ENCODE data around the gene OR51B4. TPM values are rescaled to one million over a fixed set of nuclear protein-coding genes. Genes with fewer than 3 reads are reported as not detected.

The OR51B4 gene
- total and polyA plus RNA-seq, 2 experiments from 2014 or later = not detected

DNA sequence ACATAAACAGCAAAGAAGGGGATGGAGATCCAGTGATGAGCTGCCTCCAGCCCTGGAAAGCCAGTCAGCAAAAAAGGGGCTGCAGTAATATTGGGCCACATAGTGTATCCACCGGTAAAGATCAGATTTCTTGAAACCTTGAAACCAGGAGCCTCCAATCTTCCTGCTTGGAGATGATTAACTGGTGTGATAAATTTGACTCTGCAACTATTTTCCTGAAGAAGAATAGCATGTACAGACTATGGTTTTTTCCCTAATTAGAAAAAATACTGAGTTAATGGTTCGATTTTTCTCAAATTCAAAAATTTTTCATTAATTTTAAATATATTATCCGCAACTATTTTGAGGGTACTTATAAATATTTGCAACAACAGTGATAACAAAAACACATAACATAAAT is 22.5 kb upstream of the OR51B4 start, which contains the start of gene OR51B2:
OR51B2 (minus strand) TSS at position 101 of the 400 bp plus-strand sequence; CDS start at position 101, 0 bp downstream.
- Histone ChIP-seq H3F3A (replicated peaks; ENCODE audit: low read depth) (no peaks in the 10 kb centered on the region), H3K27me3 (ENCODE audit: insufficient read depth) (no peaks in the 10 kb centered on the region), H3K79me2 (replicated peaks; ENCODE audit: insufficient read depth) (no peaks in the 10 kb centered on the region), H3K4me1 (ENCODE audit: insufficient read depth) (no peaks in the 10 kb centered on the region), H3K27ac (ENCODE audit: low read depth) (no peak within 1 kb of the TSS), H3K9me2 (ENCODE audit: insufficient read depth) (no peaks in the 10 kb centered on the region), H2AFZ (peak within 1 kb of the TSS; percentile 6), H3K36me3 (ENCODE audit: insufficient read depth) (no peaks in the 10 kb centered on the region), H4K20me1 (replicated peaks; ENCODE audit: insufficient read depth) (no peaks in the 10 kb centered on the region), H3K4me3 (no peak within 1 kb of the TSS), H3K4me2 (no peak within 1 kb of the TSS)
- no peak for ATAC-seq
- Mint-ChIP-seq H3K9me3 (no peaks in the 10 kb centered on the region), H3K4me1 (no peaks in the 10 kb centered on the region), H3K27ac (no peak within 1 kb of the TSS), H3K27me3 (ENCODE audit: insufficient read depth, low read depth, poor library complexity) (peaks cover 3% of the 10 kb centered on the region), H3K4me3 (no peak within 1 kb of the TSS), H3K36me3 (ENCODE audit: low read depth) (no peaks in the 10 kb centered on the region)
- no peak for DNase-seq (ENCODE audit: low spot score)
- no peak for TF ChIP-seq POLR2AphosphoS5 (IDR thresholded peaks at IDR 0.05; ENCODE audit: low read depth)
- TF ChIP-seq, protein P1, sequence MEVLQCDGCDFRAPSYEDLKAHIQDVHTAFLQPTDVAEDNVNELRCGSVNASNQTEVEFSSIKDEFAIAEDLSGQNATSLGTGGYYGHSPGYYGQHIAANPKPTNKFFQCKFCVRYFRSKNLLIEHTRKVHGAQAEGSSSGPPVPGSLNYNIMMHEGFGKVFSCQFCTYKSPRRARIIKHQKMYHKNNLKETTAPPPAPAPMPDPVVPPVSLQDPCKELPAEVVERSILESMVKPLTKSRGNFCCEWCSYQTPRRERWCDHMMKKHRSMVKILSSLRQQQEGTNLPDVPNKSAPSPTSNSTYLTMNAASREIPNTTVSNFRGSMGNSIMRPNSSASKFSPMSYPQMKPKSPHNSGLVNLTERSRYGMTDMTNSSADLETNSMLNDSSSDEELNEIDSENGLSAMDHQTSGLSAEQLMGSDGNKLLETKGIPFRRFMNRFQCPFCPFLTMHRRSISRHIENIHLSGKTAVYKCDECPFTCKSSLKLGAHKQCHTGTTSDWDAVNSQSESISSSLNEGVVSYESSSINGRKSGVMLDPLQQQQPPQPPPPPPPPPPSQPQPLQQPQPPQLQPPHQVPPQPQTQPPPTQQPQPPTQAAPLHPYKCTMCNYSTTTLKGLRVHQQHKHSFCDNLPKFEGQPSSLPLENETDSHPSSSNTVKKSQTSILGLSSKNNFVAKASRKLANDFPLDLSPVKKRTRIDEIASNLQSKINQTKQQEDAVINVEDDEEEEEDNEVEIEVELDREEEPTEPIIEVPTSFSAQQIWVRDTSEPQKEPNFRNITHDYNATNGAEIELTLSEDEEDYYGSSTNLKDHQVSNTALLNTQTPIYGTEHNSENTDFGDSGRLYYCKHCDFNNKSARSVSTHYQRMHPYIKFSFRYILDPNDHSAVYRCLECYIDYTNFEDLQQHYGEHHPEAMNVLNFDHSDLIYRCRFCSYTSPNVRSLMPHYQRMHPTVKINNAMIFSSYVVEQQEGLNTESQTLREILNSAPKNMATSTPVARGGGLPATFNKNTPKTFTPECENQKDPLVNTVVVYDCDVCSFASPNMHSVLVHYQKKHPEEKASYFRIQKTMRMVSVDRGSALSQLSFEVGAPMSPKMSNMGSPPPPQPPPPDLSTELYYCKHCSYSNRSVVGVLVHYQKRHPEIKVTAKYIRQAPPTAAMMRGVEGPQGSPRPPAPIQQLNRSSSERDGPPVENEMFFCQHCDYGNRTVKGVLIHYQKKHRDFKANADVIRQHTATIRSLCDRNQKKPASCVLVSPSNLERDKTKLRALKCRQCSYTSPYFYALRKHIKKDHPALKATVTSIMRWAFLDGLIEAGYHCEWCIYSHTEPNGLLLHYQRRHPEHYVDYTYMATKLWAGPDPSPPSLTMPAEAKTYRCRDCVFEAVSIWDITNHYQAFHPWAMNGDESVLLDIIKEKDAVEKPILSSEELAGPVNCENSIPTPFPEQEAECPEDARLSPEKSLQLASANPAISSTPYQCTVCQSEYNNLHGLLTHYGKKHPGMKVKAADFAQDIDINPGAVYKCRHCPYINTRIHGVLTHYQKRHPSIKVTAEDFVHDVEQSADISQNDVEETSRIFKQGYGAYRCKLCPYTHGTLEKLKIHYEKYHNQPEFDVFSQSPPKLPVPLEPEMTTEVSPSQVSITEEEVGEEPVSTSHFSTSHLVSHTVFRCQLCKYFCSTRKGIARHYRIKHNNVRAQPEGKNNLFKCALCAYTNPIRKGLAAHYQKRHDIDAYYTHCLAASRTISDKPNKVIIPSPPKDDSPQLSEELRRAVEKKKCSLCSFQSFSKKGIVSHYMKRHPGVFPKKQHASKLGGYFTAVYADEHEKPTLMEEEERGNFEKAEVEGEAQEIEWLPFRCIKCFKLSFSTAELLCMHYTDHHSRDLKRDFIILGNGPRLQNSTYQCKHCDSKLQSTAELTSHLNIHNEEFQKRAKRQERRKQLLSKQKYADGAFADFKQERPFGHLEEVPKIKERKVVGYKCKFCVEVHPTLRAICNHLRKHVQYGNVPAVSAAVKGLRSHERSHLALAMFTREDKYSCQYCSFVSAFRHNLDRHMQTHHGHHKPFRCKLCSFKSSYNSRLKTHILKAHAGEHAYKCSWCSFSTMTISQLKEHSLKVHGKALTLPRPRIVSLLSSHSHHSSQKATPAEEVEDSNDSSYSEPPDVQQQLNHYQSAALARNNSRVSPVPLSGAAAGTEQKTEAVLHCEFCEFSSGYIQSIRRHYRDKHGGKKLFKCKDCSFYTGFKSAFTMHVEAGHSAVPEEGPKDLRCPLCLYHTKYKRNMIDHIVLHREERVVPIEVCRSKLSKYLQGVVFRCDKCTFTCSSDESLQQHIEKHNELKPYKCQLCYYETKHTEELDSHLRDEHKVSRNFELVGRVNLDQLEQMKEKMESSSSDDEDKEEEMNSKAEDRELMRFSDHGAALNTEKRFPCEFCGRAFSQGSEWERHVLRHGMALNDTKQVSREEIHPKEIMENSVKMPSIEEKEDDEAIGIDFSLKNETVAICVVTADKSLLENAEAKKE (CRISPR knock-in tag; IDR thresholded peaks at IDR 0.05) = no peak
- no peak for TF ChIP-seq CREB1 (CRISPR knock-in tag; IDR thresholded peaks at IDR 0.05; ENCODE audit: low read depth)
- TF ChIP-seq, protein P2, sequence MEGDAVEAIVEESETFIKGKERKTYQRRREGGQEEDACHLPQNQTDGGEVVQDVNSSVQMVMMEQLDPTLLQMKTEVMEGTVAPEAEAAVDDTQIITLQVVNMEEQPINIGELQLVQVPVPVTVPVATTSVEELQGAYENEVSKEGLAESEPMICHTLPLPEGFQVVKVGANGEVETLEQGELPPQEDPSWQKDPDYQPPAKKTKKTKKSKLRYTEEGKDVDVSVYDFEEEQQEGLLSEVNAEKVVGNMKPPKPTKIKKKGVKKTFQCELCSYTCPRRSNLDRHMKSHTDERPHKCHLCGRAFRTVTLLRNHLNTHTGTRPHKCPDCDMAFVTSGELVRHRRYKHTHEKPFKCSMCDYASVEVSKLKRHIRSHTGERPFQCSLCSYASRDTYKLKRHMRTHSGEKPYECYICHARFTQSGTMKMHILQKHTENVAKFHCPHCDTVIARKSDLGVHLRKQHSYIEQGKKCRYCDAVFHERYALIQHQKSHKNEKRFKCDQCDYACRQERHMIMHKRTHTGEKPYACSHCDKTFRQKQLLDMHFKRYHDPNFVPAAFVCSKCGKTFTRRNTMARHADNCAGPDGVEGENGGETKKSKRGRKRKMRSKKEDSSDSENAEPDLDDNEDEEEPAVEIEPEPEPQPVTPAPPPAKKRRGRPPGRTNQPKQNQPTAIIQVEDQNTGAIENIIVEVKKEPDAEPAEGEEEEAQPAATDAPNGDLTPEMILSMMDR (conservative IDR thresholded peaks at IDR 0.05; ENCODE audit: low read depth in 2 of 2) = no peak

DNA sequence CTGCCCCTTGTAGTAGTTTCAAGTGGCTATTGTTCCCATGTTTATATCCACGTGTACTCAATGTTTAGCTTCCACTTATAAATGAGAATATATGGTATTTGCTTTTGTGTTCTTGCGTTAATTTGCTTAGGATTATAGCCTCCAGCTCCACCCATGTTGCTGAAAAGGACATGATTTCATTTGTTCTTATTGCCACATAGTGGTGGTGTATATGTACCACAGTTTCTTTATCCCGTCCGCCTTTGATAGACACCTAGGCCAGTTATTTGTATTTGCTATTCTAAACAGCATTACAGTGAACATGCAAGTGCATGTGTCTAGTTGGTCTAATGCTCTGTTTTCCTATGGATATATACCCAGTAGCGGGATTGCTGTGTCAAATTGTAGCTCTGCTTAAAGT is 15.5 kb upstream of the OR51B4 start:
- DNase-seq (ENCODE audit: low spot score) = no peak
- H3F3A ChIP-seq (replicated peaks; ENCODE audit: low read depth) = no peaks in the 10 kb centered on the region
- no peak overlapping the region for H3K4me2 ChIP-seq
- Mint-ChIP-seq H3K36me3 (ENCODE audit: low read depth) (no peaks in the 10 kb centered on the region), H3K27ac (no peak overlapping the region), H3K4me3 (no peak overlapping the region), H3K4me1 (no peaks in the 10 kb centered on the region), H3K27me3 (ENCODE audit: insufficient read depth, low read depth, poor library complexity) (no peaks in the 10 kb centered on the region), H3K9me3 (no peaks in the 10 kb centered on the region)
- H3K79me2 ChIP-seq (replicated peaks; ENCODE audit: insufficient read depth) = no peaks in the 10 kb centered on the region
- H4K20me1 ChIP-seq (replicated peaks; ENCODE audit: insufficient read depth) = no peaks in the 10 kb centered on the region
- H3K4me3 ChIP-seq = no peak overlapping the region
- ATAC-seq = no peak
- no peak overlapping the region for H3K27ac ChIP-seq (ENCODE audit: low read depth)
- H2AFZ ChIP-seq = no peak overlapping the region
- H3K4me1 ChIP-seq (ENCODE audit: insufficient read depth) = no peaks in the 10 kb centered on the region
- H3K9me2 ChIP-seq (ENCODE audit: insufficient read depth) = no peaks in the 10 kb centered on the region
- TF ChIP-seq, protein P2 (conservative IDR thresholded peaks at IDR 0.05; ENCODE audit: low read depth in 2 of 2) = 0 out of 4 replicates have a peak, but pooled peaks of 1 of the 2 experiments have one; percentile 12
- no peak for TF ChIP-seq STAT1 (IDR thresholded peaks at IDR 0.05; ENCODE audit: unreplicated experiment)
- no peak for TF ChIP-seq ZNF331 (CRISPR knock-in tag; IDR thresholded peaks at IDR 0.05; ENCODE audit: low read depth)
- no peak for TF ChIP-seq ZNF114 (CRISPR knock-in tag; IDR thresholded peaks at IDR 0.05)
- TF ChIP-seq JUNB (IDR thresholded peaks at IDR 0.05; ENCODE audit: unreplicated experiment) = no peak
- TF ChIP-seq, protein P3, sequence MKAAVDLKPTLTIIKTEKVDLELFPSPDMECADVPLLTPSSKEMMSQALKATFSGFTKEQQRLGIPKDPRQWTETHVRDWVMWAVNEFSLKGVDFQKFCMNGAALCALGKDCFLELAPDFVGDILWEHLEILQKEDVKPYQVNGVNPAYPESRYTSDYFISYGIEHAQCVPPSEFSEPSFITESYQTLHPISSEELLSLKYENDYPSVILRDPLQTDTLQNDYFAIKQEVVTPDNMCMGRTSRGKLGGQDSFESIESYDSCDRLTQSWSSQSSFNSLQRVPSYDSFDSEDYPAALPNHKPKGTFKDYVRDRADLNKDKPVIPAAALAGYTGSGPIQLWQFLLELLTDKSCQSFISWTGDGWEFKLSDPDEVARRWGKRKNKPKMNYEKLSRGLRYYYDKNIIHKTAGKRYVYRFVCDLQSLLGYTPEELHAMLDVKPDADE (IDR thresholded peaks at IDR 0.05) = no peak
- TF ChIP-seq NANOG (IDR thresholded peaks at IDR 0.05; ENCODE audit: borderline replicate concordance) = no peak
- no peak for TF ChIP-seq EZH2phosphoT487 (IDR thresholded peaks at IDR 0.05; ENCODE audit: unreplicated experiment)
- no peaks in the 10 kb centered on the region for H3K36me3 ChIP-seq (ENCODE audit: insufficient read depth)
- no peaks in the 10 kb centered on the region for H3K27me3 ChIP-seq (ENCODE audit: insufficient read depth)
